Panc1 (cell line): ENCODE results near the gene CCDC12. TPM values are rescaled to one million over a fixed set of nuclear protein-coding genes. Genes with fewer than 3 reads are reported as not detected.

ENCODE experiments used
- ATAC-seq: fragments of 200-7000 bp; cut with Tn5 transposase; 2 replicates; pipeline ENCODE4 v1.9.1; 2020; ENCODE audit warnings: mild to moderate bottlenecking, moderate library complexity
- BruUV-seq: library from RNA; stranded (reverse); fragments of 400-500 nt; replicated peaks from 2 replicates; lab custom pipeline; 2021; lab: Mats Ljungman, UMichigan
- CTCF ChIA-PET: fragments of 300-600 bp; sonication (Branson Sonifier 250); formaldehyde crosslinking; loops from one replicate; lab custom pipeline; 2022; ENCODE audit warnings: antibody characterized with exemption; lab: Charles Lee
- POLR2A ChIA-PET: fragments of 300-600 bp; sonication (Branson Sonifier 250); formaldehyde crosslinking; loops from one replicate; lab custom pipeline; 2022; ENCODE audit warnings: antibody characterized with exemption; lab: Charles Lee
- DNase-seq: peaks from one replicate; pipeline ENCODE4 v3.0.0-alpha.2; 2010; ENCODE audit warnings: low read depth, low spot score
- H3K27ac ChIP-seq: 2 replicates; pipeline ENCODE4 v1.5.1; 2011; ENCODE audit warnings: mild to moderate bottlenecking, low read length, inconsistent platforms
- H3K27me3 ChIP-seq: fragments of 200-500 bp; sonication (Bioruptor generic); 2 replicates; pipeline ENCODE4 v1.6.0; 2014; ENCODE audit warnings: low read length, inconsistent platforms; ENCODE audit not compliant: control insufficient read depth, insufficient read depth
- H3K36me3 ChIP-seq: fragments of 200-500 bp; sonication (Bioruptor generic); 2 replicates; pipeline ENCODE4 v1.5.1; 2014; ENCODE audit warnings: inconsistent platforms, mild to moderate bottlenecking, low read length, moderate library complexity; ENCODE audit not compliant: control insufficient read depth, insufficient read depth
- H3K4me1 ChIP-seq: 2 replicates; pipeline ENCODE4 v1.5.1; 2011; ENCODE audit warnings: inconsistent platforms, mild to moderate bottlenecking, low read length, moderate library complexity; ENCODE audit not compliant: control insufficient read depth, insufficient read depth
- H3K4me3 ChIP-seq, 2 experiments: 2 replicates each; pipeline ENCODE4 v1.5.1; 2011 to 2012; ENCODE audit warnings: low read depth in 2 of 2, low read length in 2 of 2, mild to moderate bottlenecking in 2 of 2, inconsistent platforms in 1 of 2, moderate library complexity in 1 of 2
- H3K9me3 ChIP-seq: fragments of 200-500 bp; sonication (Bioruptor generic); 2 replicates; pipeline ENCODE4 v1.5.1; 2014; ENCODE audit warnings: low read depth, mild to moderate bottlenecking, inconsistent platforms, low read length, moderate library complexity; ENCODE audit not compliant: control insufficient read depth, insufficient read depth
- POLR2AphosphoS5 ChIP-seq: IDR thresholded peaks from 2 replicates; pipeline ENCODE4 v1.6.1; 2012; ENCODE audit warnings: mild to moderate bottlenecking, low read depth, low read length, moderate library complexity
- SIN3A ChIP-seq: IDR thresholded peaks from 2 replicates; pipeline ENCODE4 v1.6.1; 2012; ENCODE audit warnings: low read depth, mild to moderate bottlenecking, low read length, moderate library complexity, borderline replicate concordance; ENCODE audit not compliant: insufficient read depth
- TCF7L2 ChIP-seq: IDR thresholded peaks from 2 replicates; pipeline ENCODE4 v1.6.1; 2011; ENCODE audit warnings: mild to moderate bottlenecking, low read depth, low read length, inconsistent platforms
- in situ Hi-C: cut with HindIII; loops from 2 replicates; pipeline ENCODE4 v1.10.0; 2016; ENCODE audit warnings: low sequenced_read_pairs, low pct_unique_long_range_greater_than_20kb
- intact Hi-C: fragments of 100-400 bp; cut with micrococcal nuclease; formaldehyde crosslinking; loops from one replicate; pipeline ENCODE4 v1.10.0; 2022; ENCODE audit not compliant: unreplicated experiment
- total RNA-seq: library from RNA; stranded (reverse); gene quantifications from one replicate; pipeline ENCODE4 v1.2.1, GENCODE V29; 2021; ENCODE audit not compliant: unreplicated experiment
- TF ChIP-seq, protein P1 (sequence below): fragments of 450-650 bp; IDR thresholded peaks from 2 replicates; pipeline ENCODE4 v1.5.1; 2017; ENCODE audit warnings: mild to moderate bottlenecking
- TF ChIP-seq, protein P2 (sequence below), 2 experiments: IDR thresholded peaks; 2 replicates each; pipeline ENCODE4 v1.6.1; 2011 to 2012; ENCODE audit warnings: low read depth in 2 of 2, control low read depth in 1 of 2, low read length in 1 of 2, mild to moderate bottlenecking in 1 of 2, moderate library complexity in 1 of 2; ENCODE audit not compliant: insufficient read depth in 1 of 2

The CCDC12 gene
- total RNA-seq, 1 experiment from 2014 or later: 35.5 TPM

DNA sequence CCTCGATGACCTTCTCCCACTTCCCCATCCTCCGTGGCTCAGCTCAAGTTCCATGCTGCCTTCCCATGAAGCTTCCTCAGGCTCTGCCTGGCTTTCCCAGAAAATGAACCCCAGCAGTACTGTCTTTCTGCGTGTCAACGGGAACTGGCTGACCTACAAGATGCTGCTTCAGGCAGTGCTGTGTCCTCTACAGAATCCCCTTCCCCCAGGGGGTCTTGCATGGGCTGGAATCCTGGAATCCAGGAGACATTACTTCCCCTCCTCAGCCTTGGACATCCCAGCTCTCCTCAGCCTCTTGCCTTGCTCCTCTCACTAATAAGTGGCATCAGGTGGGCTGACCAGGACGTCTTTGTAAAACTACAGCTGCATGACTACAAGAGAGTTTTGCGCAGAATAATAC is 5.4 kb downstream of the CCDC12 start:
- H3K4me1 ChIP-seq: peaks cover 25% of the 10 kb centered on the region
- no peaks in the 10 kb centered on the region for H3K27me3 ChIP-seq
- H3K36me3 ChIP-seq: no peaks in the 10 kb centered on the region; the same call in none of the 2 replicates
- no peak for TF ChIP-seq TCF7L2
- TF ChIP-seq, protein P1, sequence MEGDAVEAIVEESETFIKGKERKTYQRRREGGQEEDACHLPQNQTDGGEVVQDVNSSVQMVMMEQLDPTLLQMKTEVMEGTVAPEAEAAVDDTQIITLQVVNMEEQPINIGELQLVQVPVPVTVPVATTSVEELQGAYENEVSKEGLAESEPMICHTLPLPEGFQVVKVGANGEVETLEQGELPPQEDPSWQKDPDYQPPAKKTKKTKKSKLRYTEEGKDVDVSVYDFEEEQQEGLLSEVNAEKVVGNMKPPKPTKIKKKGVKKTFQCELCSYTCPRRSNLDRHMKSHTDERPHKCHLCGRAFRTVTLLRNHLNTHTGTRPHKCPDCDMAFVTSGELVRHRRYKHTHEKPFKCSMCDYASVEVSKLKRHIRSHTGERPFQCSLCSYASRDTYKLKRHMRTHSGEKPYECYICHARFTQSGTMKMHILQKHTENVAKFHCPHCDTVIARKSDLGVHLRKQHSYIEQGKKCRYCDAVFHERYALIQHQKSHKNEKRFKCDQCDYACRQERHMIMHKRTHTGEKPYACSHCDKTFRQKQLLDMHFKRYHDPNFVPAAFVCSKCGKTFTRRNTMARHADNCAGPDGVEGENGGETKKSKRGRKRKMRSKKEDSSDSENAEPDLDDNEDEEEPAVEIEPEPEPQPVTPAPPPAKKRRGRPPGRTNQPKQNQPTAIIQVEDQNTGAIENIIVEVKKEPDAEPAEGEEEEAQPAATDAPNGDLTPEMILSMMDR: no peak
- no peak for TF ChIP-seq POLR2AphosphoS5
- TF ChIP-seq SIN3A: no peak
- TF ChIP-seq, protein P2, sequence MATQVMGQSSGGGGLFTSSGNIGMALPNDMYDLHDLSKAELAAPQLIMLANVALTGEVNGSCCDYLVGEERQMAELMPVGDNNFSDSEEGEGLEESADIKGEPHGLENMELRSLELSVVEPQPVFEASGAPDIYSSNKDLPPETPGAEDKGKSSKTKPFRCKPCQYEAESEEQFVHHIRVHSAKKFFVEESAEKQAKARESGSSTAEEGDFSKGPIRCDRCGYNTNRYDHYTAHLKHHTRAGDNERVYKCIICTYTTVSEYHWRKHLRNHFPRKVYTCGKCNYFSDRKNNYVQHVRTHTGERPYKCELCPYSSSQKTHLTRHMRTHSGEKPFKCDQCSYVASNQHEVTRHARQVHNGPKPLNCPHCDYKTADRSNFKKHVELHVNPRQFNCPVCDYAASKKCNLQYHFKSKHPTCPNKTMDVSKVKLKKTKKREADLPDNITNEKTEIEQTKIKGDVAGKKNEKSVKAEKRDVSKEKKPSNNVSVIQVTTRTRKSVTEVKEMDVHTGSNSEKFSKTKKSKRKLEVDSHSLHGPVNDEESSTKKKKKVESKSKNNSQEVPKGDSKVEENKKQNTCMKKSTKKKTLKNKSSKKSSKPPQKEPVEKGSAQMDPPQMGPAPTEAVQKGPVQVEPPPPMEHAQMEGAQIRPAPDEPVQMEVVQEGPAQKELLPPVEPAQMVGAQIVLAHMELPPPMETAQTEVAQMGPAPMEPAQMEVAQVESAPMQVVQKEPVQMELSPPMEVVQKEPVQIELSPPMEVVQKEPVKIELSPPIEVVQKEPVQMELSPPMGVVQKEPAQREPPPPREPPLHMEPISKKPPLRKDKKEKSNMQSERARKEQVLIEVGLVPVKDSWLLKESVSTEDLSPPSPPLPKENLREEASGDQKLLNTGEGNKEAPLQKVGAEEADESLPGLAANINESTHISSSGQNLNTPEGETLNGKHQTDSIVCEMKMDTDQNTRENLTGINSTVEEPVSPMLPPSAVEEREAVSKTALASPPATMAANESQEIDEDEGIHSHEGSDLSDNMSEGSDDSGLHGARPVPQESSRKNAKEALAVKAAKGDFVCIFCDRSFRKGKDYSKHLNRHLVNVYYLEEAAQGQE (IDR thresholded peaks at IDR 0.05; ENCODE audit: insufficient read depth in 1 of 2, low read depth in 2 of 2, low read length in 1 of 2): no peak
- H3K4me3 ChIP-seq: no peak overlapping the region
- intact Hi-C loops (no loop called here), in situ Hi-C loops (no loop called here)
- no peaks in the 10 kb centered on the region for H3K9me3 ChIP-seq
- no peak overlapping the region for H3K27ac ChIP-seq
- BruUV-seq: no TSS peak
- ATAC-seq: no peak
- CTCF ChIA-PET: no interaction called here
- no peak for DNase-seq
- POLR2A ChIA-PET: interaction anchor here (0.7 kb wide), 1 partner anchor 18 kb away, joined by 3 read pairs; no protein-coding TSS in a partner anchor

DNA sequence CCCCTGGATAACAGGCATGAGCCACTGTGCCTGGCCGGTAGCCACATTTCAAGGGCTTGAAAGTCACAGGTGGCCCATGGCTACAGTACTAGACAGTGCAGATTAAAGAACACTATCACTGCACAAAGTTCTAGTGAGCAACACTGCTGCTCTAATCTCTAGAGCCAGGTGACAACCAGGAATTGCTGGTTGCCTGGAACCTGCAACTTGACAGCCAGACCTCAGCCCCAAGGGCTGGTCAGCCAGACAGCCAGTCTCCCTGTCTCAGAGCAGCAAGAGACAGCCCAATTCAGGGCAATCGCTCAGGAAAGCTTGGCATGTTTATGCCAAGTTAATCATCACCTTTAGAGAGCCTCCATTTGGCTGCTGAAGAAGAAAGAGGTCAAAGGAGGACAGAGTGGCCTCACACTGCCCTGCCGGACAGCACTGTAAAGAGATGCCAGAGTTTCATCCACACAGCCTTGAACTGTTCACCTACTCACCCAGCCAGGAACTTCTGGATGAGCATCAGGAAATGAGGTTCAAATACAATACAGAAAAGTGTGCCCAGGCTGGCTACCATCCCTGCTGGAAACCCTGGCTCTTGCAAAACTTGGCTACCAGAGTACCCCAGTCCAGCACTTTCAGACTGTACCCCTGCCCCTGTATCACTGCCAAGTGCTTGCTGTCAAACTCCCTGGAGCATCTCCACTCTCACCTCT is 6.0 kb downstream of the CCDC12 start:
- in situ Hi-C loops: no loop called here
- Histone ChIP-seq H3K4me1 (peaks cover 25% of the 10 kb centered on the region), H3K9me3 (no peaks in the 10 kb centered on the region), H3K4me3 (no peak overlapping the region), H3K36me3 (no peaks in the 10 kb centered on the region; the same call in 1 of the 2 replicates), H3K27ac (no peak overlapping the region), H3K27me3 (no peaks in the 10 kb centered on the region)
- no TSS peak for BruUV-seq
- no peak for TF ChIP-seq SIN3A
- no peak for TF ChIP-seq POLR2AphosphoS5
- TF ChIP-seq, protein P2 (IDR thresholded peaks at IDR 0.05; ENCODE audit: insufficient read depth in 1 of 2, low read depth in 2 of 2, low read length in 1 of 2): no peak
- TF ChIP-seq, protein P1: no peak
- TF ChIP-seq TCF7L2: no peak
- ATAC-seq (no peak; the same call in 1 of the 2 replicates), DNase-seq (no peak)
- POLR2A ChIA-PET: interaction anchor here (0.7 kb wide), 1 partner anchor 17 kb away, joined by 3 read pairs; no protein-coding TSS in a partner anchor
- intact Hi-C loops: no loop called here
- CTCF ChIA-PET: no interaction called here
